A549 (cell line): Measurements from ENCODE around the gene ZBED4.

Experiments
- CHD2 ChIP-seq: fragments of 150-350 bp; IDR thresholded peaks from 2 replicates; pipeline ENCODE4 v1.6.1; 2014; ENCODE audit warnings: low read length; ENCODE audit not compliant: partially characterized antibody
- CTCF ChIP-seq: fragments of >200 bp; sonication (Bioruptor Twin); formaldehyde crosslinking; IDR thresholded peaks from 3 replicates; pipeline ENCODE4 v1.5.1; 2016
- POLR2A ChIP-seq: IDR thresholded peaks from 2 replicates; pipeline ENCODE4 v1.6.1; 2012; ENCODE audit warnings: mild to moderate bottlenecking, low read length
- TF ChIP-seq, protein P1 (sequence below): fragments of 200-600 bp; sonication (generic); IDR thresholded peaks from 2 replicates; pipeline ENCODE4 v1.6.1; 2016; ENCODE audit warnings: antibody characterized with exemption, mild to moderate bottlenecking, moderate library complexity

DNA sequence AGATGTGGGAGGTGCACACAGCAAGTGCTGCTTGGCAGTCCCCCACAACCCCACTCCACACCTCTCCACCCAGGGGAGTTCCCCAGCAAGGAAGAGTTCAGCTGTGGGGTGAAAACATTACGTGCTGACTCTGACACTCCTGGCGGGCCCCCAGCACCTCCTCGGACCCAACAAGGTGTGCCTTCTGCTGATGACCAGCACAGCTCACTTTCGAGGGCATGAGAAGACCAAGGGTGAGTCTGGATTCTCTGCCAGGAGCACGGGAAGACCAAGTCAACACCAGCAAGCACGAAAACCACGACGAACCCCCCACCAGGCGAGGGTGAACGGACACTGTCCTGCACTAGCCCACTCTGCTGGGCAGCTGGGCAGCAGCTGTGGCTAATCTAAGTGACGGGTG is 63.2 kb downstream of the ZBED4 start:
- no peak for TF ChIP-seq CHD2
- TF ChIP-seq CTCF: no peak
- TF ChIP-seq, protein P1, sequence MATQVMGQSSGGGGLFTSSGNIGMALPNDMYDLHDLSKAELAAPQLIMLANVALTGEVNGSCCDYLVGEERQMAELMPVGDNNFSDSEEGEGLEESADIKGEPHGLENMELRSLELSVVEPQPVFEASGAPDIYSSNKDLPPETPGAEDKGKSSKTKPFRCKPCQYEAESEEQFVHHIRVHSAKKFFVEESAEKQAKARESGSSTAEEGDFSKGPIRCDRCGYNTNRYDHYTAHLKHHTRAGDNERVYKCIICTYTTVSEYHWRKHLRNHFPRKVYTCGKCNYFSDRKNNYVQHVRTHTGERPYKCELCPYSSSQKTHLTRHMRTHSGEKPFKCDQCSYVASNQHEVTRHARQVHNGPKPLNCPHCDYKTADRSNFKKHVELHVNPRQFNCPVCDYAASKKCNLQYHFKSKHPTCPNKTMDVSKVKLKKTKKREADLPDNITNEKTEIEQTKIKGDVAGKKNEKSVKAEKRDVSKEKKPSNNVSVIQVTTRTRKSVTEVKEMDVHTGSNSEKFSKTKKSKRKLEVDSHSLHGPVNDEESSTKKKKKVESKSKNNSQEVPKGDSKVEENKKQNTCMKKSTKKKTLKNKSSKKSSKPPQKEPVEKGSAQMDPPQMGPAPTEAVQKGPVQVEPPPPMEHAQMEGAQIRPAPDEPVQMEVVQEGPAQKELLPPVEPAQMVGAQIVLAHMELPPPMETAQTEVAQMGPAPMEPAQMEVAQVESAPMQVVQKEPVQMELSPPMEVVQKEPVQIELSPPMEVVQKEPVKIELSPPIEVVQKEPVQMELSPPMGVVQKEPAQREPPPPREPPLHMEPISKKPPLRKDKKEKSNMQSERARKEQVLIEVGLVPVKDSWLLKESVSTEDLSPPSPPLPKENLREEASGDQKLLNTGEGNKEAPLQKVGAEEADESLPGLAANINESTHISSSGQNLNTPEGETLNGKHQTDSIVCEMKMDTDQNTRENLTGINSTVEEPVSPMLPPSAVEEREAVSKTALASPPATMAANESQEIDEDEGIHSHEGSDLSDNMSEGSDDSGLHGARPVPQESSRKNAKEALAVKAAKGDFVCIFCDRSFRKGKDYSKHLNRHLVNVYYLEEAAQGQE: no peak
- TF ChIP-seq POLR2A: no peak
